GM18502 (cell line): ENCODE results near the gene BCAT1.

ENCODE experiments used
- ATAC-seq: cut with Tn5 transposase; IDR thresholded peaks from one replicate; pipeline ENCODE4 v1.9.1; 2021; ENCODE audit warnings: mild to moderate bottlenecking; ENCODE audit not compliant: unreplicated experiment, poor library complexity

Gene BCAT1

GRCh38 chr12:24780697-24781368 is 168.1 kb downstream of the BCAT1 start:
- no peak for ATAC-seq

- ATAC-seq, result peak; percentile 79
Measured at GRCh38 chr12:24778486-24779304, 170.2 kb downstream of the BCAT1 start.

GRCh38 chr12:24777359-24777758 is 171.5 kb downstream of the BCAT1 start:
- ATAC-seq, result no peak

- ATAC-seq, result no peak
Measured at GRCh38 chr12:24776861-24777260, 172.0 kb downstream of the BCAT1 start.

- no peak for ATAC-seq
Measured at GRCh38 chr12:24775073-24775472, 173.8 kb downstream of the BCAT1 start.

GRCh38 chr12:24773996-24774395 is 174.9 kb downstream of the BCAT1 start:
- ATAC-seq, result no peak

GRCh38 chr12:24772813-24773212 is 176.1 kb downstream of the BCAT1 start:
- no peak for ATAC-seq

GRCh38 chr12:24770821-24771220 is 178.1 kb downstream of the BCAT1 start:
- ATAC-seq, result no peak

- no peak for ATAC-seq
Measured at GRCh38 chr12:24770334-24770733, 178.6 kb downstream of the BCAT1 start.

GRCh38 chr12:24769682-24770081 is 179.2 kb downstream of the BCAT1 start:
- no peak for ATAC-seq

- no peak for ATAC-seq
Measured at GRCh38 chr12:24768415-24768814, 180.5 kb downstream of the BCAT1 start.

- ATAC-seq, result no peak
Measured at GRCh38 chr12:24767016-24767415, 181.9 kb downstream of the BCAT1 start.

- ATAC-seq, result no peak
Measured at GRCh38 chr12:24764712-24765111, 184.2 kb downstream of the BCAT1 start.

GRCh38 chr12:24760606-24761378 is 188.1 kb downstream of the BCAT1 start:
- no peak for ATAC-seq

GRCh38 chr12:24760162-24760561 is 188.7 kb downstream of the BCAT1 start:
- no peak for ATAC-seq
